Astrocyte (in vitro differentiated cells and primary cell): ENCODE data around the gene CCNK. TPM values are rescaled to one million over a fixed set of nuclear protein-coding genes. Genes with fewer than 3 reads are reported as not detected.

Source experiments
- DNase-seq: peaks from one replicate; pipeline ENCODE4 v3.0.0-alpha.2; 2010; ENCODE audit warnings: low read depth
- FAIRE-seq: peaks from 2 replicates; lab custom pipeline; 2011; peaks lifted over from hg19 to GRCh38; lab: Jason Lieb, UNC
- H2AFZ ChIP-seq: 2 replicates; pipeline ENCODE4 v1.6.0; 2012; ENCODE audit warnings: low read depth, low read length, inconsistent platforms
- H3K27ac ChIP-seq: 2 replicates; pipeline ENCODE4 v1.5.1; 2011; ENCODE audit warnings: low read depth, low read length, inconsistent platforms
- H3K27me3 ChIP-seq: 2 replicates; pipeline ENCODE4 v1.6.0; 2011; ENCODE audit warnings: low read length, inconsistent platforms; ENCODE audit not compliant: insufficient read depth
- H3K36me3 ChIP-seq: 2 replicates; pipeline ENCODE4 v1.5.1; 2011; ENCODE audit warnings: low read length, inconsistent platforms; ENCODE audit not compliant: insufficient read depth
- H3K4me1 ChIP-seq: 2 replicates; pipeline ENCODE4 v1.5.1; 2011; ENCODE audit warnings: low read length, inconsistent platforms; ENCODE audit not compliant: insufficient read depth
- H3K4me2 ChIP-seq: 2 replicates; pipeline ENCODE4 v1.6.0; 2012; ENCODE audit warnings: low read length, inconsistent platforms
- H3K4me3 ChIP-seq: 2 replicates; pipeline ENCODE4 v1.5.1; 2011; ENCODE audit warnings: low read depth, mild to moderate bottlenecking, low read length, inconsistent platforms; ENCODE audit not compliant: insufficient read depth
- H3K79me2 ChIP-seq: 2 replicates; pipeline ENCODE4 v1.6.0; 2012; ENCODE audit warnings: mild to moderate bottlenecking, low read length, inconsistent platforms; ENCODE audit not compliant: insufficient read depth
- H3K9ac ChIP-seq: 2 replicates; pipeline ENCODE4 v1.6.0; 2012; ENCODE audit warnings: mild to moderate bottlenecking, low read length, inconsistent platforms
- H3K9me3 ChIP-seq: 2 replicates; pipeline ENCODE4 v1.5.1; 2012; ENCODE audit warnings: low read depth, mild to moderate bottlenecking, low read length, inconsistent platforms; ENCODE audit not compliant: insufficient read depth
- H4K20me1 ChIP-seq: 2 replicates; pipeline ENCODE4 v1.6.0; 2012; ENCODE audit warnings: low read length, inconsistent platforms; ENCODE audit not compliant: insufficient read depth
- H3K27ac Mint-ChIP-seq: one replicate; pipeline ENCODE4 v1.8.0; 2021; ENCODE audit warnings: mild to moderate bottlenecking, mixed read lengths; ENCODE audit not compliant: unreplicated experiment
- H3K27me3 Mint-ChIP-seq: one replicate; pipeline ENCODE4 v1.8.0; 2021; ENCODE audit warnings: low read depth, mixed read lengths; ENCODE audit not compliant: unreplicated experiment
- H3K36me3 Mint-ChIP-seq: one replicate; pipeline ENCODE4 v1.8.0; 2021; ENCODE audit warnings: low read depth, mixed read lengths; ENCODE audit not compliant: unreplicated experiment
- H3K4me1 Mint-ChIP-seq: one replicate; pipeline ENCODE4 v1.8.0; 2021; ENCODE audit warnings: low read depth, mixed read lengths; ENCODE audit not compliant: unreplicated experiment
- H3K4me3 Mint-ChIP-seq: one replicate; pipeline ENCODE4 v1.8.0; 2021; ENCODE audit warnings: mild to moderate bottlenecking, moderate library complexity, mixed read lengths; ENCODE audit not compliant: unreplicated experiment
- H3K9me3 Mint-ChIP-seq: one replicate; pipeline ENCODE4 v1.8.0; 2021; ENCODE audit warnings: mild to moderate bottlenecking, mixed read lengths; ENCODE audit not compliant: unreplicated experiment
- CTCF ChIP-seq: IDR thresholded peaks from 2 replicates; pipeline ENCODE4 v1.5.1; 2011; ENCODE audit warnings: low read depth, mild to moderate bottlenecking, inconsistent platforms, low read length, moderate library complexity; ENCODE audit not compliant: insufficient read depth
- EZH2 ChIP-seq: IDR thresholded peaks from 2 replicates; pipeline ENCODE4 v1.6.1; 2012; ENCODE audit warnings: mild to moderate bottlenecking, low read length, inconsistent platforms; ENCODE audit not compliant: insufficient read depth
- total RNA-seq: library from RNA; stranded (reverse); gene quantifications from 2 replicates; pipeline ENCODE4 v1.2.1, GENCODE V29; 2021

Gene CCNK
- total RNA-seq, 1 donor from 2014 or later = 121 TPM

- H3K9ac ChIP-seq = no peak overlapping the region
- no peaks in the 10 kb centered on the region for H3K27me3 ChIP-seq
- peaks cover 78% of the 10 kb centered on the region for H3K79me2 ChIP-seq
- no peak overlapping the region for H2AFZ ChIP-seq
- no peak for DNase-seq
- peaks cover 74% of the 10 kb centered on the region for H4K20me1 ChIP-seq
- H3K27me3 Mint-ChIP-seq = peaks cover 43% of the 10 kb centered on the region
- no peak overlapping the region for H3K4me3 ChIP-seq
- H3K36me3 Mint-ChIP-seq = peaks cover 4% of the 10 kb centered on the region
- H3K4me3 Mint-ChIP-seq = no peak overlapping the region
- no peaks in the 10 kb centered on the region for H3K9me3 ChIP-seq
- H3K4me1 ChIP-seq = no peaks in the 10 kb centered on the region
- no peak overlapping the region for H3K4me2 ChIP-seq
- H3K4me1 Mint-ChIP-seq = peaks cover 19% of the 10 kb centered on the region
- no peak for TF ChIP-seq CTCF
- no peak for TF ChIP-seq EZH2
- H3K27ac ChIP-seq = no peak overlapping the region
- H3K27ac Mint-ChIP-seq = no peak overlapping the region
- no peaks in the 10 kb centered on the region for H3K36me3 ChIP-seq
- H3K9me3 Mint-ChIP-seq = no peaks in the 10 kb centered on the region
- no peak for FAIRE-seq
Observed at GRCh38 chr14:99543985-99544384, 62.8 kb downstream of the CCNK start.

- Histone ChIP-seq H3K27me3 (no peaks in the 10 kb centered on the region), H3K9me3 (no peaks in the 10 kb centered on the region), H3K4me1 (no peaks in the 10 kb centered on the region), H3K4me3 (no peak overlapping the region), H3K27ac (no peak overlapping the region), H3K9ac (no peak overlapping the region), H3K79me2 (peaks cover 86% of the 10 kb centered on the region), H2AFZ (no peak overlapping the region), H3K36me3 (no peaks in the 10 kb centered on the region), H3K4me2 (no peak overlapping the region), H4K20me1 (peaks cover 83% of the 10 kb centered on the region)
- DNase-seq (no peak), FAIRE-seq (no peak)
- H3K27ac Mint-ChIP-seq = no peak overlapping the region
- no peaks in the 10 kb centered on the region for H3K9me3 Mint-ChIP-seq
- peaks cover 48% of the 10 kb centered on the region for H3K27me3 Mint-ChIP-seq
- peaks cover 19% of the 10 kb centered on the region for H3K4me1 Mint-ChIP-seq
- H3K4me3 Mint-ChIP-seq = no peak overlapping the region
- H3K36me3 Mint-ChIP-seq = peaks cover 4% of the 10 kb centered on the region
- TF ChIP-seq CTCF = no peak
- no peak for TF ChIP-seq EZH2
Observed at GRCh38 chr14:99544991-99545390, 63.8 kb downstream of the CCNK start.

GRCh38 chr14:99545586-99545985 is 64.4 kb downstream of the CCNK start:
- Mint-ChIP-seq H3K4me3 (no peak overlapping the region), H3K4me1 (peaks cover 19% of the 10 kb centered on the region)

More at GRCh38 chr14:99545586-99545985, 64.4 kb downstream of the CCNK start:
- H3K4me1 ChIP-seq = no peaks in the 10 kb centered on the region
- H3K36me3 ChIP-seq = no peaks in the 10 kb centered on the region
- Mint-ChIP-seq H3K27me3 (peaks cover 53% of the 10 kb centered on the region), H3K27ac (no peak overlapping the region), H3K36me3 (peaks cover 4% of the 10 kb centered on the region), H3K9me3 (no peaks in the 10 kb centered on the region)
- no peak overlapping the region for H2AFZ ChIP-seq
- no peaks in the 10 kb centered on the region for H3K27me3 ChIP-seq
- H3K27ac ChIP-seq = no peak overlapping the region
- no peak for DNase-seq
- no peak overlapping the region for H3K9ac ChIP-seq
- no peak overlapping the region for H3K4me2 ChIP-seq
- peaks cover 86% of the 10 kb centered on the region for H4K20me1 ChIP-seq
- TF ChIP-seq CTCF (no peak), EZH2 (no peak)
- no peaks in the 10 kb centered on the region for H3K9me3 ChIP-seq
- H3K79me2 ChIP-seq = peaks cover 85% of the 10 kb centered on the region
- no peak overlapping the region for H3K4me3 ChIP-seq
- no peak for FAIRE-seq
